ENCODE results near the gene ABCC1.

The ABCC1 gene

DNA sequence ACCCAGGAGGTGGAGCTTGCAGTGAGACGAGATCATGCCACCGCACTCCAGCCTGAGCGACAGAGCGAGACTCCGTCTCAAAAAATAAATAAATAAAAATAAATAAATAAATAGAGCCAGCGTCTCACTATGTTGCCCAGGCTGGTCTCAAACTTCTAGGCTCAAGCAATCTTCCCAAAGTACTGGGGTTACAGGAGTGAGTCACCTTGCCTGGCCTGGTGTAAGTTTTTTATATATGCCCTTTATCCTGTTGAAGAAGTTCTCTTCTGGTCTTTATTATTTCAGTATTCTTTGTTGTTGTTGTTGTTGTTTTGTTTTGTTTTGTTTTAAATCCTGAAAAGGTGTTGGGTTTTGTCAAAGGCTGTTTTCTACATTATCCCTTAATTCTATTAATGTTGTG, 30.1 kb upstream of the ABCC1 start:
- Histone ChIP-seq H3K4me1 (ENCODE audit: control insufficient read depth in 1 of 2, insufficient read depth in 1 of 2, low read depth in 1 of 2, low read length in 1 of 2) (peaks cover 0 to 3% of the 10 kb centered on the region in 2 experiments), H3K27ac (no peak overlapping the region), H3K9me3 (no peaks in the 10 kb centered on the region), H3K4me3 (ENCODE audit: low read depth in 1 of 2, low read length in 1 of 2) (no peak overlapping the region), H3K27me3 (no peaks in the 10 kb centered on the region), H3K36me3 (no peaks in the 10 kb centered on the region)
- TF ChIP-seq, protein P1, sequence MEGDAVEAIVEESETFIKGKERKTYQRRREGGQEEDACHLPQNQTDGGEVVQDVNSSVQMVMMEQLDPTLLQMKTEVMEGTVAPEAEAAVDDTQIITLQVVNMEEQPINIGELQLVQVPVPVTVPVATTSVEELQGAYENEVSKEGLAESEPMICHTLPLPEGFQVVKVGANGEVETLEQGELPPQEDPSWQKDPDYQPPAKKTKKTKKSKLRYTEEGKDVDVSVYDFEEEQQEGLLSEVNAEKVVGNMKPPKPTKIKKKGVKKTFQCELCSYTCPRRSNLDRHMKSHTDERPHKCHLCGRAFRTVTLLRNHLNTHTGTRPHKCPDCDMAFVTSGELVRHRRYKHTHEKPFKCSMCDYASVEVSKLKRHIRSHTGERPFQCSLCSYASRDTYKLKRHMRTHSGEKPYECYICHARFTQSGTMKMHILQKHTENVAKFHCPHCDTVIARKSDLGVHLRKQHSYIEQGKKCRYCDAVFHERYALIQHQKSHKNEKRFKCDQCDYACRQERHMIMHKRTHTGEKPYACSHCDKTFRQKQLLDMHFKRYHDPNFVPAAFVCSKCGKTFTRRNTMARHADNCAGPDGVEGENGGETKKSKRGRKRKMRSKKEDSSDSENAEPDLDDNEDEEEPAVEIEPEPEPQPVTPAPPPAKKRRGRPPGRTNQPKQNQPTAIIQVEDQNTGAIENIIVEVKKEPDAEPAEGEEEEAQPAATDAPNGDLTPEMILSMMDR (IDR thresholded peaks at IDR 0.05), result no peak

DNA sequence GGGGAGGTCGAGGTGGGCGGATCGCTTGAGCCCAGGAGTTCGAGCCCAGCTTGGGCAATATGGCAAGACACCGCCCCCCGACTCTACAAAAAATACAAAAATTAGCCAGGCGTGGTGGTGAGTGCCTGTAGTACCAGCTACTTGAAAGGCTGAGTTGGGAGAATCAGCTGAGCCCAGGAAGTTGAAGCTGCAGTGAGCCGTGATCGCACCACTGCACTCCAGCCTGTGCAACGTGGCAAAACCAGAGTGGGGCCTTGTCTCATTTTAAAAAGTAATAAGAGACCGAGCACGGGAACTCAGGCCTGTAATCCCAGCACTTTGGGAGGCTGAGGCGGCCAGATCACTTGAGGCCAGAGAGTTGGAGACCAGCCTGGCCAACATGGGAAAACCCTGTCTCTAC, 24.4 kb upstream of the ABCC1 start:
- H3K27me3 ChIP-seq, result no peaks in the 10 kb centered on the region
- no peak overlapping the region for H3K4me3 ChIP-seq (ENCODE audit: low read depth in 1 of 2, low read length in 1 of 2)
- no peaks in the 10 kb centered on the region for H3K9me3 ChIP-seq
- H3K36me3 ChIP-seq, result no peaks in the 10 kb centered on the region
- H3K27ac ChIP-seq, result no peak overlapping the region
- H3K4me1 ChIP-seq (ENCODE audit: control insufficient read depth in 1 of 2, insufficient read depth in 1 of 2, low read depth in 1 of 2, low read length in 1 of 2), result no peaks in the 10 kb centered on the region
- TF ChIP-seq, protein P1 (IDR thresholded peaks at IDR 0.05), result no peak

DNA sequence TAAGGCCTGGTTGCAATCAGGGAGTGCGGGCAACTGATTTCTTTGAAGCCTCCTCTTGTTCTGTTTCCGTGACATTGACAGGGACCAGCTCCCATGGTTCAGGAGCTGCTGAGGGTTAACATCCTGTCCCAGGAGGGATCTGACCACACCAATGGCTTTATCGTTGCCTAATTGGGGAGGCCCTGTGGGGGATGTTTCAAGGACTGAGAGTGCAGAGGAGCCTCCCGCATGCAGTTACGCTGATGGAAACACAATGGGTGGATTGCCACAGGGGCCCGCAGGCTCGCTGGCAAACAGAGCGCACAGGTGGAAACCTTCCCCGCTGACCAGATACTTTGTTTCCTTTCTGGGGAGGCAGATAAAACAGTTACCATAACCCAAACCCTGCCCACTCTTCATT, 23.8 kb upstream of the ABCC1 start:
- no peak overlapping the region for H3K27ac ChIP-seq
- TF ChIP-seq, protein P1 (IDR thresholded peaks at IDR 0.05), result no peak

DNA sequence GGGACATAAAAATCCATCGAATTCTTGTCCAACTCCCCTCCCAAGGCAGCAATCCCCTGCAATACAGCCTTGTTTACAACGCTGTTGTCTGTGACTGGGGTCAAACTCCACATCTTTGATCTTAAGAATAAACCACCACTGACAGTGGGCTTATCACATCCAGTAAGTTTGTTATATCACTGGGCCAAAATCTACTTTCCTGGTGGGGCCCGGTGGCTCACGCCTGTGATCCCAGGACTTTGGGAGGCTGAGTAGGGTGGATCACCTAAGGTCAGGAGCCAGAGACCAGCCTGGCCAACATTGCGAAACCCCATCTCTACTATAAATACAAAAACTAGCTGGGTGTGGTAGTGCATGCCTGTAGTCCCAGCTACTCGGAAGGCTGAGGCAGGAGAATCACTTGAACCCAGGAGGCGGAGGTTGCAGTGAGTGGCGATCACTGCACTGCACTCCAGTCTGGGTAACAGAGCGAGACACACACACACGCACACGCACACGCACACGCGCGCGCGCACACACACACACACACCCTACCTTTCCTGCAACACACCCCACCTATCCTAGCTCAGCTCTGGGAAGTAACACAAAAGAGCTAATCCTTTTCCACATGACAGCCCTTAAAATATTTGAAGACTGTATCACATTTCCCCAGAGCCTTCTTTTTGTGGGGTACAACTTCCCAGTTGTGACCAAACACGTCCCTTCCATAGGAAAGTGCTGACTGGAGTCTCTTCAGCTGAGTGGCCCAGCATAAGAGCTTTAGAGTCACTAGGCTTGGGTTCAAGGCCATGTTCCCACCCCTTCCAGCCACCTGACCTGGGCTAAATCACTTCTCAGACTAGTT, 20.9 kb upstream of the ABCC1 start:
- Histone ChIP-seq H3K27ac (no peak overlapping the region), H3K4me1 (ENCODE audit: control insufficient read depth in 1 of 2, insufficient read depth in 1 of 2, low read depth in 1 of 2, low read length in 1 of 2) (peaks cover 0 to 9% of the 10 kb centered on the region in 2 experiments), H3K9me3 (no peaks in the 10 kb centered on the region), H3K4me3 (ENCODE audit: low read depth in 1 of 2, low read length in 1 of 2) (no peak overlapping the region), H3K36me3 (no peaks in the 10 kb centered on the region), H3K27me3 (no peaks in the 10 kb centered on the region)
- TF ChIP-seq, protein P1 (IDR thresholded peaks at IDR 0.05), result no peak

More for the DNA sequence above, 23.8 kb upstream of the ABCC1 start:
- Histone ChIP-seq H3K9me3 (no peaks in the 10 kb centered on the region), H3K27me3 (no peaks in the 10 kb centered on the region), H3K4me3 (ENCODE audit: low read depth in 1 of 2, low read length in 1 of 2) (no peak overlapping the region), H3K4me1 (ENCODE audit: control insufficient read depth in 1 of 2, insufficient read depth in 1 of 2, low read depth in 1 of 2, low read length in 1 of 2) (no peaks in the 10 kb centered on the region), H3K36me3 (no peaks in the 10 kb centered on the region)

DNA sequence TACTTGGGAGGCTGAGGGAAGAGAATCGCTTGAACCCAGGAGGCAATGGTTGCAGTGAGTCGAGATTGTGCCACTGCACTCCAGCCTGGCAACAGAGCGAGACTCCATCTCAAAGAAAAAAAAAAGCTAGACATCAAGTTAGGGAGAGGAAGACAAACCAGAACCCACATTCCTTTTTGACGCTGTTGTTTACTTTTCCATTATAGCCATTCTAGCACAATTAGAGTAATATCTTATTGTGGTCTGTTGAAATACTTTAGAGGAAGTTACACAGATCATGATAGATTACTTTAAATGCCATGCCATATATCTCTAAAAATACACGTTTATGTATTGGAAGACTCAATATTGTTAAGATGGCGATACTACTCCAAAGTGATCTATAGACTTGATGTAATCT, 16.5 kb upstream of the ABCC1 start:
- Histone ChIP-seq H3K36me3 (no peaks in the 10 kb centered on the region), H3K9me3 (no peaks in the 10 kb centered on the region), H3K4me3 (ENCODE audit: low read depth in 1 of 2, low read length in 1 of 2) (no peak overlapping the region), H3K4me1 (ENCODE audit: control insufficient read depth in 1 of 2, insufficient read depth in 1 of 2, low read depth in 1 of 2, low read length in 1 of 2) (peaks cover 5 to 20% of the 10 kb centered on the region in 2 experiments), H3K27ac (no peak overlapping the region), H3K27me3 (no peaks in the 10 kb centered on the region)
- TF ChIP-seq, protein P1 (IDR thresholded peaks at IDR 0.05), result no peak
